Epithelial cell of proximal tubule (primary cell): Measurements from ENCODE around the gene TRAF7. TPM values are rescaled to one million over a fixed set of nuclear protein-coding genes. Genes with fewer than 3 reads are reported as not detected.

Experiments used
- DNase-seq: peaks from one replicate; pipeline ENCODE4 v3.0.0-alpha.2; 2011; ENCODE audit warnings: low read depth
- H3K4me3 ChIP-seq: 2 replicates; pipeline ENCODE4 v1.5.1; 2011; ENCODE audit warnings: low read depth, mild to moderate bottlenecking, low read length
- total RNA-seq: library from RNA; depleted of rRNA; stranded (reverse); fragments of >200 nt; gene quantifications from 2 replicates; pipeline ENCODE4 v1.2.3, GENCODE V29; 2015
- TF ChIP-seq, protein P1 (sequence below): conservative IDR thresholded peaks from 2 replicates; pipeline ENCODE4 v1.5.1; 2012; ENCODE audit warnings: low read depth, mild to moderate bottlenecking, low read length

The TRAF7 gene
- total RNA-seq, 1 donor from 2014 or later, result 48.6 TPM

GRCh38 chr16:2176047-2176446, 20.5 kb downstream of the TRAF7 start:
- TF ChIP-seq, protein P1, sequence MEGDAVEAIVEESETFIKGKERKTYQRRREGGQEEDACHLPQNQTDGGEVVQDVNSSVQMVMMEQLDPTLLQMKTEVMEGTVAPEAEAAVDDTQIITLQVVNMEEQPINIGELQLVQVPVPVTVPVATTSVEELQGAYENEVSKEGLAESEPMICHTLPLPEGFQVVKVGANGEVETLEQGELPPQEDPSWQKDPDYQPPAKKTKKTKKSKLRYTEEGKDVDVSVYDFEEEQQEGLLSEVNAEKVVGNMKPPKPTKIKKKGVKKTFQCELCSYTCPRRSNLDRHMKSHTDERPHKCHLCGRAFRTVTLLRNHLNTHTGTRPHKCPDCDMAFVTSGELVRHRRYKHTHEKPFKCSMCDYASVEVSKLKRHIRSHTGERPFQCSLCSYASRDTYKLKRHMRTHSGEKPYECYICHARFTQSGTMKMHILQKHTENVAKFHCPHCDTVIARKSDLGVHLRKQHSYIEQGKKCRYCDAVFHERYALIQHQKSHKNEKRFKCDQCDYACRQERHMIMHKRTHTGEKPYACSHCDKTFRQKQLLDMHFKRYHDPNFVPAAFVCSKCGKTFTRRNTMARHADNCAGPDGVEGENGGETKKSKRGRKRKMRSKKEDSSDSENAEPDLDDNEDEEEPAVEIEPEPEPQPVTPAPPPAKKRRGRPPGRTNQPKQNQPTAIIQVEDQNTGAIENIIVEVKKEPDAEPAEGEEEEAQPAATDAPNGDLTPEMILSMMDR, result no peak
- H3K4me3 ChIP-seq, result no peak overlapping the region
- no peak for DNase-seq

- no peak overlapping the region for H3K4me3 ChIP-seq
- DNase-seq, result no peak
- TF ChIP-seq, protein P1, result no peak
These were observed 21.5 kb downstream of the TRAF7 start for GRCh38 chr16:2177101-2177500.

- DNase-seq, result no peak
- TF ChIP-seq, protein P1, result no peak
- no peak overlapping the region for H3K4me3 ChIP-seq
These were observed 22.0 kb downstream of the TRAF7 start for GRCh38 chr16:2177561-2177960.

- TF ChIP-seq, protein P1, result no peak
- H3K4me3 ChIP-seq, result no peak overlapping the region
These were observed 22.9 kb downstream of the TRAF7 start for GRCh38 chr16:2178321-2179106.

GRCh38 chr16:2179107-2179501, 23.5 kb downstream of the TRAF7 start:
- DNase-seq, result no peak
- no peak overlapping the region for H3K4me3 ChIP-seq
- TF ChIP-seq, protein P1, result no peak

More at GRCh38 chr16:2178321-2179106, 22.9 kb downstream of the TRAF7 start:
- no peak for DNase-seq

- DNase-seq, result no peak
- TF ChIP-seq, protein P1, result no peak
- no peak overlapping the region for H3K4me3 ChIP-seq
These were observed 24.0 kb downstream of the TRAF7 start for GRCh38 chr16:2179576-2179975.

DNA sequence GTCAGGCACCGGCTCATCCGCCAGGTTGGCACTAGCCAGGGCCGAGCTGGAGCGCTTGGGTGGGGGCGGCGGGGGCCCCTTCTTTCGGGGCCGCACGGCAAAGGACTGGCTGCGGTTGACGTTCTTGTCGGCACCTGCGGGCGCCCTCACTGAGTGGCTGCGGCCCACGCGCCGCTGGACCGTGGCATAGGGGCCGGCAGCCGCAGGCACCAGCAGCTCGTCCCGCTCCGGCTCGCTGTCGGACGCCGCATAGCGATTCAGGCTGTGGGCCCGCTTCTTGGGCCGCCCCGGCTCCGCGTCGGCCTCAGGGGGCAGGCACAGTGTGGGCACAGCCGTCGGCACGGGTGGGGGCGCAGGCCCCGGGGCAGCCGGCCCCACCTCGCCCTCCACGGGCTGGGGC, 24.9 kb downstream of the TRAF7 start:
- TF ChIP-seq, protein P1, result no peak
- no peak overlapping the region for H3K4me3 ChIP-seq
- DNase-seq, result no peak
